ENCODE results near the gene CACNA1G.

DNA sequence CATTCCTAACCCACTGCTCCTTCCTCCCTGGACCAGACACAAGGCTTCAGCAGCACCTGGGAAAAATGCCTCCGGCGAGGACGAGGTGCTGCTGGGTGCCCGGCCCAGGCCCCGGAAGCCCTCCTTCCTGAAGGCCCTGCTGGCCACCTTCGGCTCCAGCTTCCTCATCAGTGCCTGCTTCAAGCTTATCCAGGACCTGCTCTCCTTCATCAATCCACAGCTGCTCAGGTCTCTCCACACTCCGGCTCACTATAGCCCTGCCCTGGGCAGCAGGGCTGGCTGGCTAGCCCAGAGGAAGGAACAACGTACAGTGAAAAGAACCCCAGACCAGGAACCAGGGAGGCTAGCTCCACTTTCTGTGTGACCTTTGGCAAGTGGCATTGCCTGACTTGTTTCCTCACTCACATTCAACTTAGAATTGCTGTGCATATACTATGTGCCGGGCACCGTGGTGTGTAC is 100.4 kb downstream of the CACNA1G start:
- TF ChIP-seq, protein P1, sequence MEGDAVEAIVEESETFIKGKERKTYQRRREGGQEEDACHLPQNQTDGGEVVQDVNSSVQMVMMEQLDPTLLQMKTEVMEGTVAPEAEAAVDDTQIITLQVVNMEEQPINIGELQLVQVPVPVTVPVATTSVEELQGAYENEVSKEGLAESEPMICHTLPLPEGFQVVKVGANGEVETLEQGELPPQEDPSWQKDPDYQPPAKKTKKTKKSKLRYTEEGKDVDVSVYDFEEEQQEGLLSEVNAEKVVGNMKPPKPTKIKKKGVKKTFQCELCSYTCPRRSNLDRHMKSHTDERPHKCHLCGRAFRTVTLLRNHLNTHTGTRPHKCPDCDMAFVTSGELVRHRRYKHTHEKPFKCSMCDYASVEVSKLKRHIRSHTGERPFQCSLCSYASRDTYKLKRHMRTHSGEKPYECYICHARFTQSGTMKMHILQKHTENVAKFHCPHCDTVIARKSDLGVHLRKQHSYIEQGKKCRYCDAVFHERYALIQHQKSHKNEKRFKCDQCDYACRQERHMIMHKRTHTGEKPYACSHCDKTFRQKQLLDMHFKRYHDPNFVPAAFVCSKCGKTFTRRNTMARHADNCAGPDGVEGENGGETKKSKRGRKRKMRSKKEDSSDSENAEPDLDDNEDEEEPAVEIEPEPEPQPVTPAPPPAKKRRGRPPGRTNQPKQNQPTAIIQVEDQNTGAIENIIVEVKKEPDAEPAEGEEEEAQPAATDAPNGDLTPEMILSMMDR (IDR thresholded peaks at IDR 0.05) = no peak
- TF ChIP-seq EP300 (IDR thresholded peaks at IDR 0.05) (no peak), POLR2A (IDR thresholded peaks at IDR 0.05) (no peak), POLR2AphosphoS5 (IDR thresholded peaks at IDR 0.05) (no peak)

Data from gastroesophageal sphincter (tissue), 3 donors.